IPS DF 6.9 (cell line): Measurements from ENCODE around the gene B4GALNT2.
A peak's percentile ranks its signal among the peaks of the same experiment; 100 is the strongest.
"Not testable (repeated sequence)": the region's sequence is repeated elsewhere in the genome, so short reads cannot be mapped to it uniquely, and the experiment has no call there.

Source experiments
- DNase-seq: peaks from one replicate; pipeline ENCODE4 v3.0.0-alpha.2; 2013; ENCODE audit warnings: low read depth, low spot score
- H3K27ac ChIP-seq: one replicate; pipeline ENCODE4 v1.5.1; 2013; ENCODE audit warnings: low read length, control low read depth
- H3K27me3 ChIP-seq: 2 replicates; pipeline ENCODE4 v1.6.1; 2013; ENCODE audit warnings: mild to moderate bottlenecking, low read length; ENCODE audit not compliant: control insufficient read depth, insufficient read depth
- H3K36me3 ChIP-seq: 2 replicates; pipeline ENCODE4 v1.6.1; 2013; ENCODE audit warnings: low read length; ENCODE audit not compliant: control insufficient read depth, insufficient read depth
- H3K4me1 ChIP-seq: 2 replicates; pipeline ENCODE4 v1.6.1; 2013; ENCODE audit warnings: low read length; ENCODE audit not compliant: control insufficient read depth, insufficient read depth
- H3K4me3 ChIP-seq: 2 replicates; pipeline ENCODE4 v1.5.1; 2013; ENCODE audit warnings: mild to moderate bottlenecking, low read length
- H3K9me3 ChIP-seq: 2 replicates; pipeline ENCODE4 v1.6.1; 2013; ENCODE audit warnings: low read length, inconsistent platforms; ENCODE audit not compliant: control insufficient read depth, insufficient read depth
- WGBS: extraction: QIAGEN DNeasy Blood & Tissue Kit; methylation state at CpG from one replicate; pipeline ENCODE4 v1.1.7; 2013; ENCODE audit warnings: mixed read lengths, missing lambda C conversion rate; ENCODE audit not compliant: insufficient read length, insufficient coverage; 5-methylcytosine and 5-hydroxymethylcytosine counted together

Gene B4GALNT2

GRCh38 chr17:49175978-49176377 lies 43.4 kb downstream of the B4GALNT2 start:
- H3K27me3 ChIP-seq, H3K4me1 ChIP-seq, H3K9me3 ChIP-seq, H3K4me3 ChIP-seq, H3K27ac ChIP-seq, H3K36me3 ChIP-seq, DNase-seq: not testable (repeated sequence)
- WGBS = no CpG with 5 or more reads among the region's 11 CpGs

DNA sequence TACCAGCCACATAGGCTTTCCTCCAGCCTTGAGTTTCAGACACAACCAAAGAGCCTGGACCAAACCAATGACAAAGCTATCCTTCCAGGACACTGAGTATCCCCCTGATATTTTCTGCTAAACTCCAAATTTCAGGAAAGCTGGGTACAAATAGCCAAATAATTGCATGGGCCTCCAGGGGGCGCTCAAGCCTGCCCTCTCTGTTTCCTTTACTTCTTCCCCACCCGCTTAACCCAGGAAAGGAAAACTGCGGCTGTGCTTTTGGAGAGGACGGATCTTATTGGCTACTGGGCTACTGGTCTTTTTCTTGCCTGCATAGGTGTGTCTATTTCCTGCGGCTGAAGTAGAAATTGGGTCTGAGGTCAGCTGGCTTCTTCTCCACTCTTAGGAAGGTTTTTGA lies 47.7 kb downstream of the B4GALNT2 start:
- Histone ChIP-seq H3K27ac (no peak overlapping the region), H3K9me3 (peaks cover 2% of the 10 kb centered on the region; the same call in 1 of the 2 replicates), H3K4me1 (peaks cover 2% of the 10 kb centered on the region; the same call in 1 of the 2 replicates), H3K36me3 (no peaks in the 10 kb centered on the region), H3K27me3 (no peaks in the 10 kb centered on the region), H3K4me3 (no peak overlapping the region)
- no CpG with 5 or more reads among the region's 5 CpGs for WGBS
- peak; percentile 63 for DNase-seq

DNA sequence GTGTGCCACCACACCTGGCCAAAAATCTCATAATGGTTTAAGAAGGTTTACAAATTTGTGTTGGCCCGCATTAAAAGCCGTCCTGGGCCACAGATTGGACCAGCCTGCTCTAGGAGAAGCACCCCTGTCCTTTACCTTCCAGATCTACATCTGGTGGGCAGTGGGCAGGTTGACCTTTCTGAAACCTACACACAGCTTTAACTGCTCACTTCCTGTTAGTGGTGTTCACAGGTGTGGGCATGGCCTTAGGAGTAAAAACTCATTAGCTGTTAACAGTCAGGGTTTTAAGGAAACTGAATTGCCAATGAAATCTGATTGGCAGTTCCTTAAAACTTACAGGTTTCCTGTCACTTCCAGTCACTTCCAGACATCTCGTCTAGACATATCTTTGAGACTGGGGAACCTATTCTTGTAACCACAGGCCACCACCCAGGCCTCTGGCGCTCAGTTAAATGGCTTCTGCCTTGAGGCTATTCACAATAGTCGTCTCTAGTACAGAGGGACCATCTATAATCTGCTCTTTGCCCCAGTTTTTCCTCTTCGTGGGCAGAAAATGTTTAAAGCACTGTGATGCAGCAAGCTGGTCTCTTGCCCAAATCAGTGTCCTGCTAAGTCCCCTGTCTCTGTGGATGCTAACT lies 48.5 kb downstream of the B4GALNT2 start:
- Histone ChIP-seq H3K27me3 (no peaks in the 10 kb centered on the region), H3K4me1 (peaks cover 2% of the 10 kb centered on the region; the same call in 1 of the 2 replicates), H3K4me3 (no peak overlapping the region), H3K9me3 (0 out of 2 replicates have a peak, but pooled peaks cover 2% of the 10 kb centered on the region), H3K36me3 (no peaks in the 10 kb centered on the region), H3K27ac (no peak overlapping the region)
- DNase-seq = no peak
- no CpG with 5 or more reads among the region's 6 CpGs for WGBS

GRCh38 chr17:49183341-49183740 lies 50.8 kb downstream of the B4GALNT2 start:
- H3K4me3 ChIP-seq = no peak overlapping the region
- no peak for DNase-seq
- H3K4me1 ChIP-seq = peaks cover 2% of the 10 kb centered on the region; the same call in 1 of the 2 replicates
- H3K9me3 ChIP-seq = 0 out of 2 replicates have a peak, but pooled peaks cover 2% of the 10 kb centered on the region
- H3K27ac ChIP-seq = no peak overlapping the region
- H3K36me3 ChIP-seq = no peaks in the 10 kb centered on the region
- no CpG with 5 or more reads among the region's 5 CpGs for WGBS
- no peaks in the 10 kb centered on the region for H3K27me3 ChIP-seq

DNA sequence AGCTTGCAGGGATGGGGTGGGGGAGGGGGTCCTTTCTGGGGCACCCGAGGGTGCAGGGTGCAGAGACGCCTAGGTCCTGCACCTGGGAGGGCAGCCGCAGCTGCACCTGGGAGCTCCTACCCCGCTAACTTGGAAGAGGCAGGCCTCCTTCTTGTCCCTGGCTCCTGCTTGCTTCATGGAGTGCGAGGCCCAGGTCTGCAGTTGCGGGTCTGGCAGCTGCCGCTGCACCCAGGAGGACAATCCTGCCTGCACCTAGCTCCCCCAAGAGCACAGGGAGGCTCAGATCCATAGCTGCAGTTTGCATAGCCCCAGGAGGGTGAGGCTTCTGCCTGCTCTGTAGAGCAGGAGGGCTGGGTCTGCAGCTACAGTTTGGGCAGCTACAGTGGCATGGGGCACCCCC lies 51.2 kb downstream of the B4GALNT2 start:
- Histone ChIP-seq H3K36me3 (no peaks in the 10 kb centered on the region), H3K27ac (no peak overlapping the region), H3K4me3 (no peak overlapping the region), H3K9me3 (0 out of 2 replicates have a peak, but pooled peaks cover 2% of the 10 kb centered on the region), H3K27me3 (no peaks in the 10 kb centered on the region), H3K4me1 (peaks cover 2% of the 10 kb centered on the region; the same call in 1 of the 2 replicates)
- DNase-seq = no peak
- no CpG with 5 or more reads among the region's 7 CpGs for WGBS

GRCh38 chr17:49184522-49184921 lies 52.0 kb downstream of the B4GALNT2 start:
- DNase-seq, H3K9me3 ChIP-seq, H3K27me3 ChIP-seq, H3K4me1 ChIP-seq, H3K27ac ChIP-seq, H3K4me3 ChIP-seq, H3K36me3 ChIP-seq: not testable (repeated sequence)

GRCh38 chr17:49185381-49185780 lies 52.8 kb downstream of the B4GALNT2 start:
- not testable (repeated sequence) for DNase-seq, H3K27me3 ChIP-seq, H3K27ac ChIP-seq, H3K4me3 ChIP-seq, H3K4me1 ChIP-seq, H3K36me3 ChIP-seq, H3K9me3 ChIP-seq
- no CpG with 5 or more reads among the region's 1 CpG for WGBS

DNA sequence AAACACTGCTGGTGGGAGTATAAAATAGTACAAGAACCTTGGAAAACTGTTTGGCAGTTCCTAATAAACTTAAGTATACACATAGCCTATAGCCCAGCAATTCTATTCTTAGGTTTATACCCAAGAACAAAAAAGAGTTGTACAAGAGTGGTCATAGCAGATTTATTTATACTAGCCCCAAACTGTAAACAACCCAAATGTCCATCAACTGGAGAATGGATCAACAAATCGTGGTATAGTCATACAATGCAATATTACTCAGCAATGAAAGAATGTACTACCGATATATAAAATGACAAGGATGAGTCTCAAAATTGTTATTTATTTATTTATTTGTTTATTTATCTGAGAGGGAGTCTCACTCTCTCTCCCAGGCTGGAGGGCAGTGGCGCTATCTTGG lies 54.7 kb downstream of the B4GALNT2 start:
- no peak for DNase-seq
- Histone ChIP-seq H3K4me3 (no peak overlapping the region), H3K9me3 (0 out of 2 replicates have a peak, but pooled peaks cover 2% of the 10 kb centered on the region), H3K27ac (no peak overlapping the region), H3K27me3 (no peaks in the 10 kb centered on the region), H3K4me1 (peaks cover 3% of the 10 kb centered on the region; the same call in 1 of the 2 replicates), H3K36me3 (no peaks in the 10 kb centered on the region)
- no CpG with 5 or more reads among the region's 3 CpGs for WGBS

- no CpG with 5 or more reads among the region's 4 CpGs for WGBS
- no peak for DNase-seq
- Histone ChIP-seq H3K4me3 (no peak overlapping the region), H3K36me3 (no peaks in the 10 kb centered on the region), H3K27ac (no peak overlapping the region), H3K9me3 (no peaks in the 10 kb centered on the region), H3K27me3 (no peaks in the 10 kb centered on the region), H3K4me1 (0 out of 2 replicates have a peak, but pooled peaks cover 2% of the 10 kb centered on the region)
Observed at GRCh38 chr17:49190932-49191331, 58.4 kb downstream of the B4GALNT2 start.

GRCh38 chr17:49191409-49191916 lies 58.9 kb downstream of the B4GALNT2 start:
- H3K27me3 ChIP-seq = no peaks in the 10 kb centered on the region
- H3K36me3 ChIP-seq = no peaks in the 10 kb centered on the region
- no peaks in the 10 kb centered on the region for H3K9me3 ChIP-seq
- WGBS = no CpG with 5 or more reads among the region's 8 CpGs
- H3K4me3 ChIP-seq = peak overlapping the region; percentile 90; the same call in 1 of the 2 replicates
- DNase-seq = no peak
- 0 out of 2 replicates have a peak, but pooled peaks cover 2% of the 10 kb centered on the region for H3K4me1 ChIP-seq
- H3K27ac ChIP-seq = no peak overlapping the region
